ENCODE data around the gene EXD3.
"Not testable (repeated sequence)": the region's sequence is repeated elsewhere in the genome, so short reads cannot be mapped to it uniquely, and the experiment has no call there.

The EXD3 gene

DNA sequence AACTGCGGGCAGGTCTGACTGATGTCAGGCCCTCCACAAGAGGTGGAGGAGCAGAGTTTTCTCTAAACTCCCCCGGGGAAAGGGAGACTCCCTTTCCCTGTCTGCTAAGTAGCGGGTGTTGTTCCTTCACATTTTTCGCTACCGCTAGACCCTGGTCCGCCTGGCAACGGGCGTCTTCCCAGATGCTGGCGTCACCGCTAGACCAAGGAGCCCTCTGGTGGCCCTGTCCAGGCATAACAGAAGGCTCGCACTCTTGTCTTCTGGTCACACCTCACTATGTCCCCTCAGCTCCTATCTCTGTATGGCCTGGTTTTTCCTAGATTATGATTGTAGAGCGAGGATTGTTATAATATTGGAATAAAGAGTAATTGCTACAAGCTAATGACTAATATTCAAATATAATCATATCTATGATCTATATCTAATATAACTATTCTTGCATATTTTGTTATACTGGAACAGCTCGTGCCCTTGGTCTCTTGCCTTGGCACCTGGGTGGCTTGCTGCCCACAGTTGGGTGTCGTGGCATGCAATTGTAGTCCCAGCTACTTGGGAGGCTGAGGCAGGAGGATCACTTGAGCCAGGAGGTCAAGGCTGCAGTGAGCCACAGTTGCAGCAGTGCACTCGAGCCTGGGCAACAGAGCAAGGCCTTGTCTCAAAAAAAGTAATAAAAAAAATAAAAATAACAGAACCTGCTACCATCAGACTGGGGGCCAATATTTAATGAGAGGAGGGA lies 160.6 kb downstream of the EXD3 start:
- not testable (repeated sequence) for DNase-seq (ENCODE audit: low read depth in 3 of 3, low spot score in 1 of 3)

Data from stimulated activated CD4-positive, alpha-beta T cell treated with anti-CD3 and anti-CD28 coated beads, TNF-alpha, amount 100 ng/mL, for 1 hour (primary cell).